ENCODE data around the gene CYP27C1.

CYP27C1 gene

GRCh38 chr2:127155028-127155581 lies 65.0 kb downstream of the CYP27C1 start:
- FAIRE-seq, result no peak
- DNase-seq (ENCODE audit: low spot score), result no peak

GRCh38 chr2:127154396-127154795 lies 65.7 kb downstream of the CYP27C1 start:
- no peak for DNase-seq (ENCODE audit: low spot score)
- FAIRE-seq, result no peak

GRCh38 chr2:127153691-127154158 lies 66.4 kb downstream of the CYP27C1 start:
- peak; percentile 69 for FAIRE-seq
- DNase-seq (ENCODE audit: low spot score), result peak; percentile 91

- DNase-seq (ENCODE audit: low spot score), result no peak
- no peak for FAIRE-seq
Measured at GRCh38 chr2:127150996-127151395, 69.1 kb downstream of the CYP27C1 start.

GRCh38 chr2:127149384-127149783 lies 70.7 kb downstream of the CYP27C1 start:
- DNase-seq (ENCODE audit: low spot score) (peak; percentile 52), FAIRE-seq (no peak)

- DNase-seq (ENCODE audit: low spot score) (no peak), FAIRE-seq (no peak)
Measured at GRCh38 chr2:127146820-127147502, 73.1 kb downstream of the CYP27C1 start.

GRCh38 chr2:127146071-127146725 lies 73.9 kb downstream of the CYP27C1 start:
- FAIRE-seq (peak; percentile 77), DNase-seq (ENCODE audit: low spot score) (no peak)

GRCh38 chr2:127145280-127145895 lies 74.7 kb downstream of the CYP27C1 start:
- FAIRE-seq (no peak), DNase-seq (ENCODE audit: low spot score) (no peak)

- FAIRE-seq, result no peak
- DNase-seq (ENCODE audit: low spot score), result no peak
Measured at GRCh38 chr2:127143841-127144782, 76.0 kb downstream of the CYP27C1 start.

GRCh38 chr2:127142663-127143630 lies 77.2 kb downstream of the CYP27C1 start:
- no peak for DNase-seq (ENCODE audit: low spot score)
- FAIRE-seq, result peak; percentile 58

GRCh38 chr2:127140538-127140937 lies 79.6 kb downstream of the CYP27C1 start:
- no peak for FAIRE-seq
- no peak for DNase-seq (ENCODE audit: low spot score)

GRCh38 chr2:127139766-127140165 lies 80.3 kb downstream of the CYP27C1 start:
- FAIRE-seq, result no peak

GRCh38 chr2:127138281-127138680 lies 81.8 kb downstream of the CYP27C1 start:
- DNase-seq (ENCODE audit: low spot score), result no peak
- FAIRE-seq, result no peak

More at GRCh38 chr2:127139766-127140165, 80.3 kb downstream of the CYP27C1 start:
- DNase-seq (ENCODE audit: low spot score), result no peak

GRCh38 chr2:127137741-127138140 lies 82.4 kb downstream of the CYP27C1 start:
- peak; percentile 81 for FAIRE-seq
- no peak for DNase-seq (ENCODE audit: low spot score)

- DNase-seq (ENCODE audit: low spot score), result no peak
- no peak for FAIRE-seq
Measured at GRCh38 chr2:127137225-127137624, 82.9 kb downstream of the CYP27C1 start.

GRCh38 chr2:127134833-127135830 lies 85.0 kb downstream of the CYP27C1 start:
- FAIRE-seq, result no peak
- no peak for DNase-seq (ENCODE audit: low spot score)

GRCh38 chr2:127134235-127134634 lies 85.9 kb downstream of the CYP27C1 start:
- DNase-seq (ENCODE audit: low spot score), result no peak
- no peak for FAIRE-seq
